PFSK-1 (cell line): ENCODE results near the gene PANK4.

ENCODE experiments used
- FOXP2 ChIP-seq: optimal IDR thresholded peaks from 2 replicates; pipeline ENCODE3; 2011; ENCODE audit warnings: borderline replicate concordance, control low read depth, inconsistent platforms; ENCODE audit not compliant: insufficient read depth; ENCODE audit errors: extremely low read length, extremely low read depth
- POLR2AphosphoS5 ChIP-seq: IDR thresholded peaks from 2 replicates; pipeline ENCODE4 v1.6.1; 2012; ENCODE audit warnings: low read depth, mild to moderate bottlenecking, control low read depth, low read length, moderate library complexity
- SIN3A ChIP-seq: IDR thresholded peaks from 2 replicates; pipeline ENCODE4 v1.6.1; 2012; ENCODE audit warnings: mild to moderate bottlenecking, low read length, moderate library complexity, borderline replicate concordance; ENCODE audit not compliant: insufficient read depth
- TAF1 ChIP-seq: IDR thresholded peaks from 2 replicates; pipeline ENCODE4 v1.6.1; 2012; ENCODE audit warnings: low read length, control low read depth, borderline replicate concordance; ENCODE audit not compliant: insufficient read depth
- TF ChIP-seq, protein P1 (sequence below), 2 experiments: IDR thresholded peaks; 2 replicates each; pipeline versions ENCODE4 v1.6.1 to v1.8.0; 2011 to 2012; ENCODE audit warnings: low read depth in 2 of 2, low read length in 2 of 2, control low read depth in 1 of 2, inconsistent platforms in 1 of 2, mild to moderate bottlenecking in 1 of 2, moderate library complexity in 1 of 2; ENCODE audit not compliant: insufficient read depth in 1 of 2

DNA sequence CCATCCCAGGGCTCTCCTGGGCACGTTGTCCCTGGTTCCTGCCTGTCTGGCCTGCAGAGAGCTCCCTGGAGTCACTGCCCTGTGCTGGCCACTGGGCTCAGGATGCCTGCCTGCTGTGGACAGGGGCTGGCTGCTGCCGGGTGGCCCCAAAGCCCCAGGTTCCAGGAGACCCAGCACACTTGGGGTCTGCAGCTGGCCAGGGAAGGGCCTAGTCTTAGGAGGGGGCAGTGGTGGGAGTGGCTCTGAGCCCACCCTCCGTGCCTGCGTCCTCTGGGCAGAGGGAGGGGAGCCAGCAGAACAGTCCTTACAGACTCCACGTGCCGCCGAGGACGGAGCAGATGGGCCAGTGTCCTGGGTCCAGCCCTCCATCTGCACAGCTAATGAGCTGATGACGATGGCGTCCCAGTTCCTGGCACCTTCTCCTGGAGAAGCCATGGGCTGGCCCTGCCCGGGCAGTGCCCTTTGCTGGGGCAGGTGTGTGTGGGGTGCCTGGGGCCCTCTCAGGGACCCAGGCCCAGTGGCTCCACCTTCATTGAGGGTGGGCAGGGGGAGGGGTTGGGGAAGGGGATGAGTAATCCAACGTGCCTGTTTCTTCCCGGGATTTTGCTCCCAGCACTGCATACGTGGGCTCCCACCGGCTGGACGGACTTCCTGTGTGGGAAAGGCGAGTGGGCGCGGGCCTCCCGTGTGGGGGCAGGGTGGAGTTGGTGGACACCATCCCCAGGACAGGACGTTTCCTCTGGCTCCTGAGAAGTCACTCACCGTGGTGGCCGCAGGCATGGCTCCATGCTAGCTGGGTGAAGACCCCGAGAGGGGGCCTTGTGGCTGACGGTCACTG is 57.1 kb downstream of the PANK4 start:
- no peak for TF ChIP-seq TAF1
- no peak for TF ChIP-seq POLR2AphosphoS5
- TF ChIP-seq, protein P1, sequence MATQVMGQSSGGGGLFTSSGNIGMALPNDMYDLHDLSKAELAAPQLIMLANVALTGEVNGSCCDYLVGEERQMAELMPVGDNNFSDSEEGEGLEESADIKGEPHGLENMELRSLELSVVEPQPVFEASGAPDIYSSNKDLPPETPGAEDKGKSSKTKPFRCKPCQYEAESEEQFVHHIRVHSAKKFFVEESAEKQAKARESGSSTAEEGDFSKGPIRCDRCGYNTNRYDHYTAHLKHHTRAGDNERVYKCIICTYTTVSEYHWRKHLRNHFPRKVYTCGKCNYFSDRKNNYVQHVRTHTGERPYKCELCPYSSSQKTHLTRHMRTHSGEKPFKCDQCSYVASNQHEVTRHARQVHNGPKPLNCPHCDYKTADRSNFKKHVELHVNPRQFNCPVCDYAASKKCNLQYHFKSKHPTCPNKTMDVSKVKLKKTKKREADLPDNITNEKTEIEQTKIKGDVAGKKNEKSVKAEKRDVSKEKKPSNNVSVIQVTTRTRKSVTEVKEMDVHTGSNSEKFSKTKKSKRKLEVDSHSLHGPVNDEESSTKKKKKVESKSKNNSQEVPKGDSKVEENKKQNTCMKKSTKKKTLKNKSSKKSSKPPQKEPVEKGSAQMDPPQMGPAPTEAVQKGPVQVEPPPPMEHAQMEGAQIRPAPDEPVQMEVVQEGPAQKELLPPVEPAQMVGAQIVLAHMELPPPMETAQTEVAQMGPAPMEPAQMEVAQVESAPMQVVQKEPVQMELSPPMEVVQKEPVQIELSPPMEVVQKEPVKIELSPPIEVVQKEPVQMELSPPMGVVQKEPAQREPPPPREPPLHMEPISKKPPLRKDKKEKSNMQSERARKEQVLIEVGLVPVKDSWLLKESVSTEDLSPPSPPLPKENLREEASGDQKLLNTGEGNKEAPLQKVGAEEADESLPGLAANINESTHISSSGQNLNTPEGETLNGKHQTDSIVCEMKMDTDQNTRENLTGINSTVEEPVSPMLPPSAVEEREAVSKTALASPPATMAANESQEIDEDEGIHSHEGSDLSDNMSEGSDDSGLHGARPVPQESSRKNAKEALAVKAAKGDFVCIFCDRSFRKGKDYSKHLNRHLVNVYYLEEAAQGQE (IDR thresholded peaks at IDR 0.05; ENCODE audit: insufficient read depth in 1 of 2, low read depth in 2 of 2, low read length in 2 of 2), result no peak
- no peak for TF ChIP-seq SIN3A
- TF ChIP-seq FOXP2, result no peak
